Mesenchymal stem cell (in vitro differentiated cells and primary cell): ENCODE data around the gene PTPRN2.

Experiments
- DNase-seq: peaks from one replicate; pipeline ENCODE4 v3.0.0-alpha.2; 2013
- H2AFZ ChIP-seq: one replicate; pipeline ENCODE4 v1.6.1; 2013; ENCODE audit warnings: low read depth, mild to moderate bottlenecking, control low read depth, inconsistent platforms, low read length, moderate library complexity
- H2AK5ac ChIP-seq: 2 replicates; pipeline ENCODE4 v1.6.1; 2013; ENCODE audit warnings: low read length, moderate library complexity, mild to moderate bottlenecking, inconsistent platforms; ENCODE audit not compliant: severe bottlenecking
- H2BK120ac ChIP-seq: one replicate; pipeline ENCODE4 v1.6.1; 2013; ENCODE audit warnings: low read depth, mild to moderate bottlenecking, inconsistent platforms, low read length, moderate library complexity
- H2BK12ac ChIP-seq, 2 experiments: one replicate each; pipeline ENCODE4 v1.6.1; 2013; ENCODE audit warnings: inconsistent platforms in 2 of 2, low read length in 2 of 2, mild to moderate bottlenecking in 2 of 2, moderate library complexity in 2 of 2, control low read depth in 1 of 2
- H2BK15ac ChIP-seq: one replicate; pipeline ENCODE4 v1.6.1; 2013; ENCODE audit warnings: mild to moderate bottlenecking, low read depth, inconsistent platforms; ENCODE audit not compliant: poor library complexity, severe bottlenecking
- H2BK5ac ChIP-seq: 2 replicates; pipeline ENCODE4 v1.6.1; 2013; ENCODE audit warnings: low read depth, mild to moderate bottlenecking, low read length, control low read depth, inconsistent platforms; ENCODE audit not compliant: poor library complexity, severe bottlenecking
- H3K14ac ChIP-seq, 2 experiments: one replicate each; pipeline ENCODE4 v1.6.1; 2013; ENCODE audit warnings: inconsistent platforms in 2 of 2, low read length in 2 of 2, control low read depth in 1 of 2, mild to moderate bottlenecking in 1 of 2, moderate library complexity in 1 of 2
- H3K18ac ChIP-seq, 2 experiments: one replicate each; pipeline ENCODE4 v1.6.1; 2013; ENCODE audit warnings: inconsistent platforms in 2 of 2, low read length in 2 of 2, control low read depth in 1 of 2, low read depth in 1 of 2, mild to moderate bottlenecking in 1 of 2
- H3K23ac ChIP-seq, 2 experiments: one replicate each; pipeline ENCODE4 v1.6.1; 2013; ENCODE audit warnings: inconsistent platforms in 2 of 2, low read length in 2 of 2, mild to moderate bottlenecking in 2 of 2, moderate library complexity in 2 of 2, control low read depth in 1 of 2
- H3K27ac ChIP-seq: 2 replicates; pipeline ENCODE4 v1.5.1; 2013; ENCODE audit warnings: mild to moderate bottlenecking, moderate library complexity, low read length, control low read depth, inconsistent platforms; ENCODE audit not compliant: poor library complexity, severe bottlenecking
- H3K27me3 ChIP-seq, 2 experiments: 2 replicates each; pipeline versions ENCODE4 v1.6.1 to v1.7.0; 2013; ENCODE audit warnings: low read length in 2 of 2, mild to moderate bottlenecking in 2 of 2, moderate library complexity in 2 of 2, control low read depth in 1 of 2, inconsistent platforms in 1 of 2; ENCODE audit not compliant: control insufficient read depth in 1 of 2, insufficient read depth in 1 of 2
- H3K36me3 ChIP-seq, 2 experiments: 2 replicates each; pipeline versions ENCODE4 v1.6.1 to v1.7.0; 2013; ENCODE audit warnings: low read length in 2 of 2, control low read depth in 1 of 2, inconsistent platforms in 1 of 2, low read depth in 1 of 2, mild to moderate bottlenecking in 1 of 2; ENCODE audit not compliant: insufficient read depth in 2 of 2, control insufficient read depth in 1 of 2
- H3K4ac ChIP-seq, 2 experiments: one replicate each; pipeline ENCODE4 v1.6.1; 2013; ENCODE audit warnings: inconsistent platforms in 2 of 2, low read length in 2 of 2, mild to moderate bottlenecking in 2 of 2, moderate library complexity in 2 of 2, control low read depth in 1 of 2, low read depth in 1 of 2
- H3K4me1 ChIP-seq: 2 replicates; pipeline ENCODE4 v1.6.1; 2013; ENCODE audit warnings: low read depth, low read length, control low read depth; ENCODE audit not compliant: control insufficient read depth, insufficient read depth
- H3K4me2 ChIP-seq: 2 replicates; pipeline ENCODE4 v1.6.1; 2013; ENCODE audit warnings: low read length, mild to moderate bottlenecking, inconsistent platforms; ENCODE audit not compliant: poor library complexity, severe bottlenecking
- H3K4me3 ChIP-seq, 2 experiments: 2 replicates each; pipeline versions ENCODE4 v1.5.1 to v1.7.0; 2013; ENCODE audit warnings: low read length in 2 of 2, mild to moderate bottlenecking in 2 of 2, control low read depth in 1 of 2, low read depth in 1 of 2; ENCODE audit not compliant: insufficient read depth in 1 of 2
- H3K79me1 ChIP-seq: replicated peaks from 2 replicates; pipeline ENCODE4 v1.6.1; 2013; ENCODE audit warnings: mild to moderate bottlenecking, control low read depth, low read length, inconsistent platforms; ENCODE audit not compliant: poor library complexity, severe bottlenecking
- H3K9ac ChIP-seq: 2 replicates; pipeline ENCODE4 v1.7.0; 2013; ENCODE audit warnings: mild to moderate bottlenecking, low read length, moderate library complexity
- H3K9me3 ChIP-seq: 2 replicates; pipeline ENCODE4 v1.7.0; 2013; ENCODE audit warnings: mild to moderate bottlenecking, low read length; ENCODE audit not compliant: control insufficient read depth
- H4K8ac ChIP-seq: one replicate; pipeline ENCODE4 v1.6.1; 2013; ENCODE audit warnings: inconsistent platforms, mild to moderate bottlenecking, low read length, moderate library complexity
- H4K91ac ChIP-seq: one replicate; pipeline ENCODE4 v1.6.1; 2013; ENCODE audit warnings: mild to moderate bottlenecking, low read length, inconsistent platforms
- WGBS: methylation state at CpG from one replicate; pipeline ENCODE4 v1.1.7; 2013; ENCODE audit warnings: mixed read lengths; 5-methylcytosine and 5-hydroxymethylcytosine counted together

PTPRN2 gene

DNA sequence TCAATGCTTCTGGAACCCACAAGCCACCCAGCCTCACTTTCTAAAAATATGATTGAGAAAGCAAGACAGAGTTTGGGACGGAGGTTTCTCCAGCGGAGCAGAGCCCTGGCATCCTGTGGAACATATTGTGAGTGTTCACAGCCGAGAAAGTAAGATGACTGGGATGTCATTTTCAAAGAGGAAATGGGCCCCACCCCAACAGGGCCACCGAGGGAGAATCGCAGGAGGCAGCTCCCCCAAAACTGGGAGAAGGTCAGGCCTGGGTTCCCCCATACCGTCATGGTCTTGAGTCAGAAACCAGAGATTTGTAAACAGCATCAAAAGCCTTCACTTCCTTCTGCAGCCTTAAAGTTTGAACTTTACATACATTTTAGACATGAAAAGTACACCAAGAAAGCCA, 560.0 kb downstream of the PTPRN2 start:
- Histone ChIP-seq H2BK5ac (no peak overlapping the region), H2BK12ac (no peak overlapping the region), H4K91ac (no peak overlapping the region), H3K79me1 (no peaks in the 10 kb centered on the region), H3K27ac (no peak overlapping the region), H3K18ac (no peak overlapping the region), H3K14ac (no peak overlapping the region), H2AFZ (no peak overlapping the region), H2AK5ac (no peak overlapping the region), H3K9me3 (no peaks in the 10 kb centered on the region), H2BK15ac (no peak overlapping the region), H3K36me3 (no peaks in the 10 kb centered on the region), H2BK120ac (no peak overlapping the region), H3K27me3 (no peaks in the 10 kb centered on the region), H3K4ac (no peak overlapping the region), H3K4me3 (no peak overlapping the region), H3K9ac (no peak overlapping the region), H3K4me2 (no peak overlapping the region), H4K8ac (no peak overlapping the region), H3K23ac (no peak overlapping the region), H3K4me1 (no peaks in the 10 kb centered on the region)
- whole genome bisulfite sequencing = 74% methylated on average over 6 of the region's 6 CpGs
- DNase-seq = no peak

DNA sequence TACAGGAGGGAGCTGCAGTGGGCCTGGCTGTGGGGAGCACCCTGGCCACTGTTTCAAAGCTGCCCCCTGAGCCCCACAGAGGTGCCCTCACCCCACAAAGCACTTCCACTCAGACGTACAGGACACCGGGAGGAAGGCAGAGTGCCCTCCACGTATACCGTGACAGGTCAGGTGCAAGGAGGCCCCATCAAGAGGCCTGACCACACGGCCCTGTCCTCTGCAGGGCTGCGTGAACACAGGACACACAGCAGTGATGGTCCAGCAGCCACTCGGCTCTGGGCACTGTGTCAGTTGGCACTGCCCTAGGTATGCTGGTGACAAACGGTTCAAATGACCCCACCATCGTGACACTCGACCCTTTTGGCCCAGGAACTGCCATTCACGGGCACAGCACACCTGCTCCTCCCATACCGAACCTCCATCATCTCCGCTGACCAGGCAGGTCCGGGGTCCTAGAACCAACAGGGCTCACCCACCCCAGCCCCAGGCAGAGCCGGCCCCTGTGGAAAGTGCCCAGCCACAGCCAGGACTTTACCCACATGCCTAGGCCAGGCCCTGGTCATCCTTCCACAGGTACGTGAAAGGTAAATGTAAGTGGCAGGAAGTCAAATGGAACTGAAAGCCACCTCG, 560.9 kb downstream of the PTPRN2 start:
- no peaks in the 10 kb centered on the region for H3K79me1 ChIP-seq
- DNase-seq = no peak
- H3K4me1 ChIP-seq = no peaks in the 10 kb centered on the region
- no peaks in the 10 kb centered on the region for H3K36me3 ChIP-seq
- H3K9me3 ChIP-seq = no peaks in the 10 kb centered on the region
- no peak overlapping the region for H3K4me2 ChIP-seq
- no peak overlapping the region for H3K4ac ChIP-seq
- no peak overlapping the region for H3K4me3 ChIP-seq
- no peaks in the 10 kb centered on the region for H3K27me3 ChIP-seq
- no peak overlapping the region for H2AK5ac ChIP-seq
- H2BK120ac ChIP-seq = no peak overlapping the region
- no peak overlapping the region for H2BK15ac ChIP-seq
- H3K14ac ChIP-seq = no peak overlapping the region
- H4K8ac ChIP-seq = no peak overlapping the region
- H3K27ac ChIP-seq = no peak overlapping the region
- H2BK5ac ChIP-seq = no peak overlapping the region
- no peak overlapping the region for H2AFZ ChIP-seq
- WGBS = 79% methylated on average over 17 of the region's 17 CpGs
- H4K91ac ChIP-seq = no peak overlapping the region
- no peak overlapping the region for H3K23ac ChIP-seq
- no peak overlapping the region for H3K18ac ChIP-seq
- no peak overlapping the region for H2BK12ac ChIP-seq
- no peak overlapping the region for H3K9ac ChIP-seq

GRCh38 chr7:158025686-158026600, 561.7 kb downstream of the PTPRN2 start:
- H3K4me3 ChIP-seq = no peak overlapping the region
- no peaks in the 10 kb centered on the region for H3K4me1 ChIP-seq
- H4K91ac ChIP-seq = no peak overlapping the region
- no peak overlapping the region for H3K23ac ChIP-seq
- no peak overlapping the region for H4K8ac ChIP-seq
- H3K18ac ChIP-seq = no peak overlapping the region
- H2BK5ac ChIP-seq = no peak overlapping the region
- DNase-seq = no peak
- no peak overlapping the region for H3K9ac ChIP-seq
- no peak overlapping the region for H3K14ac ChIP-seq
- no peaks in the 10 kb centered on the region for H3K9me3 ChIP-seq
- no peaks in the 10 kb centered on the region for H3K36me3 ChIP-seq
- no peak overlapping the region for H2BK120ac ChIP-seq
- H2AK5ac ChIP-seq = no peak overlapping the region
- no peak overlapping the region for H3K4me2 ChIP-seq
- no peaks in the 10 kb centered on the region for H3K79me1 ChIP-seq
- no peaks in the 10 kb centered on the region for H3K27me3 ChIP-seq
- H3K4ac ChIP-seq = no peak overlapping the region
- no peak overlapping the region for H3K27ac ChIP-seq
- H2BK15ac ChIP-seq = no peak overlapping the region
- H2AFZ ChIP-seq = no peak overlapping the region
- H2BK12ac ChIP-seq = no peak overlapping the region
- 87% methylated on average over 21 of the region's 30 CpGs for WGBS

DNA sequence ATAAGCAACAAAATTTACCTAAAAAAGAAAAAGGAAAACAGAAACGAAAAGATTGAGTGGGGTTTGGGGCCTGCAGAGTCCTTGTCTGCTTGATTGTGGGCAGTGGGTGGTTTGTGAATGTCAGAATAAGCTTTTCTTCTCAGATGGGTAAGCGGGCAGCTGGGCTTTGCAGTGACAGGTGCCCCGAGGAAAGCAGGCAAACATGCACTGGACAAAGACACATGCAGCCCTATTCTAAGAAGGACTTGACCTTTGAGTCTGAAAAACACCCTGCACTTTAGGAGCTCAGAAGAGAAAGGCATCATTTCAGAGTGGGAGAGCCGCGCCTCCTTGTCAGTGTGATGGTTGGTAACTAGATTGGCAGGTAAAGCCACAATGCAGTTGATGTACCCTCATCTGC, 562.7 kb downstream of the PTPRN2 start:
- H3K9ac ChIP-seq = no peak overlapping the region
- WGBS = 81% methylated on average over 5 of the region's 5 CpGs

More for the DNA sequence above, 562.7 kb downstream of the PTPRN2 start:
- Histone ChIP-seq H3K36me3 (no peaks in the 10 kb centered on the region), H2BK120ac (no peak overlapping the region), H3K4me1 (no peaks in the 10 kb centered on the region), H3K4ac (no peak overlapping the region), H3K4me2 (no peak overlapping the region), H2AFZ (no peak overlapping the region), H2AK5ac (no peak overlapping the region), H3K23ac (no peak overlapping the region), H4K91ac (no peak overlapping the region), H3K27me3 (no peaks in the 10 kb centered on the region), H3K18ac (no peak overlapping the region), H2BK12ac (no peak overlapping the region), H2BK5ac (no peak overlapping the region), H3K9me3 (no peaks in the 10 kb centered on the region), H3K14ac (no peak overlapping the region), H3K4me3 (no peak overlapping the region), H3K79me1 (no peaks in the 10 kb centered on the region), H3K27ac (no peak overlapping the region), H4K8ac (no peak overlapping the region), H2BK15ac (no peak overlapping the region)
- DNase-seq = no peak
